Natural killer cell (primary cell): Measurements from ENCODE around the gene FHDC1. TPM values are rescaled to one million over a fixed set of nuclear protein-coding genes. Genes with fewer than 3 reads are reported as not detected.
A peak's percentile ranks its signal among the peaks of the same experiment; 100 is the strongest.

ENCODE experiments used
- ATAC-seq, 3 donors: fragments of 150-1000 bp in 2 of 3; fragments of 200-7000 bp in 1 of 3; cut with Tn5 transposase; 1 replicate in 1 of 3; 2 replicates in 2 of 3; pipeline ENCODE4 v1.10.0; 2021; ENCODE audit warnings: mild to moderate bottlenecking in 2 of 3, moderate library complexity in 2 of 3
- DNase-seq, 2 donors: peaks; one replicate each; pipeline versions ENCODE4 v3.0.0 to v3.0.0-alpha.2; 2013 to 2021; ENCODE audit warnings: mixed read lengths in 1 of 2
- H3K27ac ChIP-seq: one replicate; pipeline ENCODE4 v1.5.1; 2013; ENCODE audit warnings: mild to moderate bottlenecking, low read length
- H3K27me3 ChIP-seq: one replicate; pipeline ENCODE4 v1.6.1; 2013; ENCODE audit warnings: low read length; ENCODE audit not compliant: control insufficient read depth, insufficient read depth
- H3K36me3 ChIP-seq: one replicate; pipeline ENCODE4 v1.6.1; 2013; ENCODE audit warnings: low read length; ENCODE audit not compliant: control insufficient read depth, insufficient read depth
- H3K4me1 ChIP-seq: one replicate; pipeline ENCODE4 v1.6.1; 2013; ENCODE audit warnings: low read length; ENCODE audit not compliant: control insufficient read depth, insufficient read depth
- H3K4me3 ChIP-seq: one replicate; pipeline ENCODE4 v1.5.1; 2013; ENCODE audit warnings: low read length
- H3K9me3 ChIP-seq: one replicate; pipeline ENCODE4 v1.6.1; 2013; ENCODE audit warnings: low read length; ENCODE audit not compliant: control insufficient read depth, insufficient read depth
- H3K27ac Mint-ChIP-seq, 2 donors: one replicate each; pipeline ENCODE4 v1.8.0; 2022; ENCODE audit warnings: mild to moderate bottlenecking in 2 of 2, mixed read lengths in 2 of 2, moderate library complexity in 1 of 2
- H3K27me3 Mint-ChIP-seq, 2 donors: one replicate each; pipeline ENCODE4 v1.8.0; 2022; ENCODE audit warnings: low read depth in 2 of 2, mixed read lengths in 2 of 2
- H3K36me3 Mint-ChIP-seq: one replicate; pipeline ENCODE4 v1.8.0; 2022; ENCODE audit warnings: mixed read lengths
- H3K4me1 Mint-ChIP-seq, 2 donors: one replicate each; pipeline ENCODE4 v1.8.0; 2022; ENCODE audit warnings: mixed read lengths in 2 of 2
- H3K4me3 Mint-ChIP-seq: one replicate; pipeline ENCODE4 v1.8.0; 2022; ENCODE audit warnings: mild to moderate bottlenecking, moderate library complexity, mixed read lengths
- H3K9me3 Mint-ChIP-seq, 2 donors: one replicate each; pipeline ENCODE4 v1.8.0; 2022; ENCODE audit warnings: mixed read lengths in 2 of 2
- WGBS: methylation state at CpG from one replicate; pipeline ENCODE4 v1.1.7; 2013; ENCODE audit warnings: missing lambda C conversion rate; ENCODE audit not compliant: insufficient coverage; 5-methylcytosine and 5-hydroxymethylcytosine counted together
- intact Hi-C: fragments of 100-400 bp; cut with micrococcal nuclease; formaldehyde crosslinking; loops from one replicate; pipeline ENCODE4 v1.14.2; 2022
- total RNA-seq, 4 donors: library from RNA; stranded (reverse); fragments of 120-200 nt in 1 of 4; gene quantifications; one replicate each; pipeline versions ENCODE4 v1.2.3 to v1.2.4, GENCODE V29; 2013 to 2022
- TF ChIP-seq, protein P1 (sequence below): fragments of 200-600 bp; IDR thresholded peaks from one replicate; pipeline ENCODE4 v1.8.0; 2022; ENCODE audit warnings: antibody characterized with exemption

FHDC1 gene
- total RNA-seq, 3 donors from 2014 or later (not counting 1 experiment from before 2014, with no cell fraction given), result 0.10 to 0.23 (median 0.16) TPM

DNA sequence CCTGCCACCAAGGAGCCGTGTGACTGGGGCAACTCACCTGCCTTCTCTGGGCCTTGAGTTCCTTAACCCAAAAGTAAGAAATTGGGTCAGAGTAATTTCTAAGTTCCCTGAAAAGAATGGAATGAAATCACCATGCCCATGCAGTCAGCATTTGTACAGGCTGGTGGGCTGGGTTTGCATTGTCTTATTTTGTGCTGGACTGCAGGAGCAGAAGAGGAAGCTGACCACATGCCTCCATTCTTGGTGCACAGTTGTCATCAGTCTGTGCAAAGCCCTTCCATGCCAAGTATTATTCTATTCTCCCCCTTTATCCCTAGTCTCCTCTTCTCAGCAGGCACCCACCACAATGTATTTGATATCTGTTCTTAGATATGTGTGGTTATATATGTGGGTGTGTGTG, 56.3 kb downstream of the FHDC1 start:
- intact Hi-C loops, result no loop called here
- peaks cover 0 to 6% of the 10 kb centered on the region in 2 donors for H3K27me3 Mint-ChIP-seq
- H3K4me1 Mint-ChIP-seq, result peaks cover 0 to 4% of the 10 kb centered on the region in 2 donors
- no peaks in the 10 kb centered on the region for H3K9me3 ChIP-seq
- peaks cover 6% of the 10 kb centered on the region for H3K4me1 ChIP-seq
- H3K4me3 ChIP-seq, result no peak overlapping the region
- DNase-seq (no peak), ATAC-seq (no peak)
- TF ChIP-seq, protein P1, sequence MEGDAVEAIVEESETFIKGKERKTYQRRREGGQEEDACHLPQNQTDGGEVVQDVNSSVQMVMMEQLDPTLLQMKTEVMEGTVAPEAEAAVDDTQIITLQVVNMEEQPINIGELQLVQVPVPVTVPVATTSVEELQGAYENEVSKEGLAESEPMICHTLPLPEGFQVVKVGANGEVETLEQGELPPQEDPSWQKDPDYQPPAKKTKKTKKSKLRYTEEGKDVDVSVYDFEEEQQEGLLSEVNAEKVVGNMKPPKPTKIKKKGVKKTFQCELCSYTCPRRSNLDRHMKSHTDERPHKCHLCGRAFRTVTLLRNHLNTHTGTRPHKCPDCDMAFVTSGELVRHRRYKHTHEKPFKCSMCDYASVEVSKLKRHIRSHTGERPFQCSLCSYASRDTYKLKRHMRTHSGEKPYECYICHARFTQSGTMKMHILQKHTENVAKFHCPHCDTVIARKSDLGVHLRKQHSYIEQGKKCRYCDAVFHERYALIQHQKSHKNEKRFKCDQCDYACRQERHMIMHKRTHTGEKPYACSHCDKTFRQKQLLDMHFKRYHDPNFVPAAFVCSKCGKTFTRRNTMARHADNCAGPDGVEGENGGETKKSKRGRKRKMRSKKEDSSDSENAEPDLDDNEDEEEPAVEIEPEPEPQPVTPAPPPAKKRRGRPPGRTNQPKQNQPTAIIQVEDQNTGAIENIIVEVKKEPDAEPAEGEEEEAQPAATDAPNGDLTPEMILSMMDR, result no peak
- no peak overlapping the region for H3K4me3 Mint-ChIP-seq
- no peak overlapping the region for H3K27ac Mint-ChIP-seq
- H3K27me3 ChIP-seq, result no peaks in the 10 kb centered on the region
- H3K36me3 ChIP-seq, result no peaks in the 10 kb centered on the region
- H3K36me3 Mint-ChIP-seq, result no peaks in the 10 kb centered on the region
- H3K27ac ChIP-seq, result no peak overlapping the region
- H3K9me3 Mint-ChIP-seq, result no peaks in the 10 kb centered on the region
- WGBS, result 93% methylated on average over 1 of the region's 1 CpG

DNA sequence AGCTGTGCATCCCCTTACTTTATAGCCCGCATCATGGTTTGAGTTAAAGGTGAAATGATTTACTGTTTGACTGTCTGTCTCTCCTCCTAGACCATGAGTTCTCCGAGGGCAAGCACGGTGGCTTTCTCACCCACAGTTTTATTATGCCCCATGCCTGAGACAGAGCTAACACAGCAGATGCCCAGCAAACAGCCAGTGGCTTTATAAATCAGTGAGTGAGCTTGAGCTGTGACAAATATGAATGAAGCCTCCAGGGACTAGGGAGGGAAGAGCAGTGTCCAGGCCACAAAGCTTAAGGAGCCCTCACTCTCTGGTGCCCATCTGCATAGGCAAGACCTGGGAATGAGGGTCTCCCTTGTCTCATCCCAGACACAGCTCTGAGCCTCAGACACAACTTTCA, 57.9 kb downstream of the FHDC1 start:
- TF ChIP-seq, protein P1, result no peak
- H3K36me3 ChIP-seq, result no peaks in the 10 kb centered on the region
- Mint-ChIP-seq H3K9me3 (no peaks in the 10 kb centered on the region), H3K27ac (no peak overlapping the region), H3K36me3 (no peaks in the 10 kb centered on the region), H3K4me3 (no peak overlapping the region), H3K27me3 (peaks cover 0 to 9% of the 10 kb centered on the region in 2 donors), H3K4me1 (peaks cover 0 to 4% of the 10 kb centered on the region in 2 donors)
- H3K9me3 ChIP-seq, result no peaks in the 10 kb centered on the region
- no peaks in the 10 kb centered on the region for H3K27me3 ChIP-seq
- H3K4me1 ChIP-seq, result peaks cover 6% of the 10 kb centered on the region
- 86% methylated on average over 2 of the region's 3 CpGs for WGBS
- DNase-seq (no peak), ATAC-seq (no peak)
- H3K27ac ChIP-seq, result no peak overlapping the region
- H3K4me3 ChIP-seq, result no peak overlapping the region
- intact Hi-C loops, result no loop called here

DNA sequence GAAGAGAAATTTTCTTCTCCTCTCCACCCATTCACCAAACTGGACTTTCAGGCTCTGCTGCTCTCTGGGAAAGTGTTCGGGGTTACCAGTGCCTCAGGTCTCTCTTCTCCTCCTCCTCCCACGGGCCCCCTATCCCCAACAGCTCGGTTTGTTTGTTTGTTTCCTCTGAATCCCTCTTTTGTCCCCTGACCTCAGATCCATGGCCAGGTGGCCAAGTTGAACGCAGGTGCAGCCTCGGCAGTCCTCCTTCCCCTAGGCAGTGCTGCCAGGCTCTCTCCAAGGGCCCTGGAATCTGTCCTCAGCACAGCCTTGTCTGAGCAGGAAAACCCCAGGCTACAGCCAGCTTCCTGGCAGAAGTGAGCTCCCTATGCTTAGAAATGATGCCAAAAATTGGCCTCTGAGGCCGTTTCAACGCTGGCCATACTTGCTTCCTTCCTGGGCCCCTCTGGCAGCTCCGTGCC, 60.0 kb downstream of the FHDC1 start:
- Histone ChIP-seq H3K4me1 (peaks cover 6% of the 10 kb centered on the region), H3K36me3 (no peaks in the 10 kb centered on the region), H3K9me3 (no peaks in the 10 kb centered on the region), H3K27ac (no peak overlapping the region), H3K4me3 (no peak overlapping the region), H3K27me3 (no peaks in the 10 kb centered on the region)
- H3K36me3 Mint-ChIP-seq, result no peaks in the 10 kb centered on the region
- H3K9me3 Mint-ChIP-seq, result no peaks in the 10 kb centered on the region
- H3K4me3 Mint-ChIP-seq, result no peak overlapping the region
- TF ChIP-seq, protein P1, result no peak
- intact Hi-C loops, result no loop called here
- DNase-seq (no peak), ATAC-seq (no peak)
- peaks cover 0 to 4% of the 10 kb centered on the region in 2 donors for H3K4me1 Mint-ChIP-seq
- H3K27me3 Mint-ChIP-seq, result peaks cover 0 to 9% of the 10 kb centered on the region in 2 donors
- H3K27ac Mint-ChIP-seq, result peak overlapping the region in 1 of 2 donors; percentile 48
- 28% methylated on average over 8 of the region's 8 CpGs for WGBS

DNA sequence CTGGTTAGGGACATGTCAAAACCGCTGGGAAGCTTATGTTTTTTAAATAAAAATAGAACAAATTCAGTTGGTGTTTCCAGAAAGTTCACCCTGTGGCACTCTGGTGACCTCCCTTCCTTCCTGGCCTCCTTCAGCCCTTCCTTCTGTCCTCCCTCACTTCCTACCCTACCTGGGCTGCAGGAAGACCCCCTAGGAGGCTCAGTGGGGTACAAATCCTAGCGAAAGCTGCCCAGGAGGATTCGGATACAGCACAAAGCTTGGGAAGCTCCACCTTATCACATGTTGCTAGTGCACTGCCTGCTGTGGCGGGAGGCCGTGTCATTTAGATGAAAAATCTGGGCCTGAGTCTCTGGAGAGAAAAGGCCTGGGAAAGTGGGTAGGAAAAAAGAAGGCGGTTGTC, 60.5 kb downstream of the FHDC1 start:
- Histone ChIP-seq H3K36me3 (no peaks in the 10 kb centered on the region), H3K9me3 (no peaks in the 10 kb centered on the region), H3K4me3 (no peak overlapping the region), H3K27ac (no peak overlapping the region), H3K4me1 (peaks cover 6% of the 10 kb centered on the region), H3K27me3 (no peaks in the 10 kb centered on the region)
- no peak for ATAC-seq
- Mint-ChIP-seq H3K9me3 (no peaks in the 10 kb centered on the region), H3K4me3 (no peak overlapping the region), H3K27me3 (peaks cover 0 to 9% of the 10 kb centered on the region in 2 donors), H3K27ac (no peak overlapping the region), H3K4me1 (peaks cover 0 to 4% of the 10 kb centered on the region in 2 donors), H3K36me3 (no peaks in the 10 kb centered on the region)
- DNase-seq, result no peak
- TF ChIP-seq, protein P1, result no peak
- intact Hi-C loops, result no loop called here
- 85% methylated on average over 6 of the region's 6 CpGs for WGBS
